ENCODE data around the gene INPPL1.
A peak's percentile ranks its signal among the peaks of the same experiment; 100 is the strongest.

INPPL1 gene

GRCh38 chr11:72217841-72218240, 6.7 kb upstream of the INPPL1 start:
- no peak for DNase-seq

GRCh38 chr11:72218251-72218745, 6.3 kb upstream of the INPPL1 start:
- no peak for DNase-seq

GRCh38 chr11:72220696-72221363, 3.7 kb upstream of the INPPL1 start:
- no peak for DNase-seq

GRCh38 chr11:72221386-72222075, 3.0 kb upstream of the INPPL1 start:
- DNase-seq = peak; percentile 32

- DNase-seq = peak; percentile 28
These were observed 2.3 kb upstream of the INPPL1 start for GRCh38 chr11:72222106-72222891.

- peak; percentile 96 for DNase-seq
These were observed 1.5 kb upstream of the INPPL1 start for GRCh38 chr11:72222907-72223614.

- DNase-seq = peak; percentile 88
These were observed 678 bp upstream of the INPPL1 start for GRCh38 chr11:72223615-72224563.

GRCh38 chr11:72225411-72225951, 914 bp downstream of the INPPL1 start:
- DNase-seq = no peak

- DNase-seq = no peak
These were observed 2.1 kb downstream of the INPPL1 start for GRCh38 chr11:72226701-72227100.

- DNase-seq = peak; percentile 86
These were observed 3.0 kb downstream of the INPPL1 start for GRCh38 chr11:72227316-72228228.

- DNase-seq = no peak
These were observed 3.8 kb downstream of the INPPL1 start for GRCh38 chr11:72228229-72228843.

- no peak for DNase-seq
These were observed 4.3 kb downstream of the INPPL1 start for GRCh38 chr11:72228844-72229231.

- DNase-seq = no peak
These were observed 4.9 kb downstream of the INPPL1 start for GRCh38 chr11:72229336-72229924.

- no peak for DNase-seq
These were observed 5.6 kb downstream of the INPPL1 start for GRCh38 chr11:72229925-72230763.

- DNase-seq = no peak
These were observed 6.3 kb downstream of the INPPL1 start for GRCh38 chr11:72230764-72231365.

GRCh38 chr11:72231396-72232259, 7.1 kb downstream of the INPPL1 start:
- DNase-seq = no peak

Measured in femur (tissue), 1 donor.